Upper lobe of left lung (tissue), 4 donors: ENCODE measurements around the gene OTP.

Source experiments
- POLR2AphosphoS5 ChIP-seq, 2 donors: sonication (generic); formaldehyde crosslinking; IDR thresholded peaks; one replicate each; pipeline ENCODE4 v1.5.1; 2017; ENCODE audit warnings: antibody characterized with exemption in 2 of 2
- TF ChIP-seq, protein P1 (sequence below), 6 experiments: fragments of 450-650 bp in 4 of 6; fragments of 200-600 bp in 2 of 6; sonication (generic) in 2 of 6; IDR thresholded peaks; one replicate each; pipeline ENCODE4 v1.5.1; 2016 to 2019; ENCODE audit warnings: antibody characterized with exemption in 6 of 6

DNA sequence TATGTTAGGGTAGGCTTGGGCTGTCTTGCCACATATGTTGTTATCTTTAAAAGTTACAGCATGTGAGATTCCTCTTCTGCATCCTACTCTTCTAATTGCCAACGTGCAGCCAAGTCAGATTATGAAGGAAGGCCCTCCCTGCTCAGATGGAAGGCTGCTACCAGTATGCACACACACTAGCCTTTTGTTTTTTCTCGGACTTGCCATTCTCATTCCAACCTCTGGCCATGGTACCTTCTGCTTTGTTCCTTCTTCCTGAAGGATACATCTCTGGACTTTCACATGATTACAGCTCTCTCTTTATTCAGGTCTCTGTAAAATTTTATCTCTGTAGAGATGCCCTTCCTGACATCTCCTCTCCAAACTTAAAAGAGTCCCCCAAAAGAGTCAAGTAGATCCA lies 12.8 kb upstream of the OTP start:
- TF ChIP-seq, protein P1, sequence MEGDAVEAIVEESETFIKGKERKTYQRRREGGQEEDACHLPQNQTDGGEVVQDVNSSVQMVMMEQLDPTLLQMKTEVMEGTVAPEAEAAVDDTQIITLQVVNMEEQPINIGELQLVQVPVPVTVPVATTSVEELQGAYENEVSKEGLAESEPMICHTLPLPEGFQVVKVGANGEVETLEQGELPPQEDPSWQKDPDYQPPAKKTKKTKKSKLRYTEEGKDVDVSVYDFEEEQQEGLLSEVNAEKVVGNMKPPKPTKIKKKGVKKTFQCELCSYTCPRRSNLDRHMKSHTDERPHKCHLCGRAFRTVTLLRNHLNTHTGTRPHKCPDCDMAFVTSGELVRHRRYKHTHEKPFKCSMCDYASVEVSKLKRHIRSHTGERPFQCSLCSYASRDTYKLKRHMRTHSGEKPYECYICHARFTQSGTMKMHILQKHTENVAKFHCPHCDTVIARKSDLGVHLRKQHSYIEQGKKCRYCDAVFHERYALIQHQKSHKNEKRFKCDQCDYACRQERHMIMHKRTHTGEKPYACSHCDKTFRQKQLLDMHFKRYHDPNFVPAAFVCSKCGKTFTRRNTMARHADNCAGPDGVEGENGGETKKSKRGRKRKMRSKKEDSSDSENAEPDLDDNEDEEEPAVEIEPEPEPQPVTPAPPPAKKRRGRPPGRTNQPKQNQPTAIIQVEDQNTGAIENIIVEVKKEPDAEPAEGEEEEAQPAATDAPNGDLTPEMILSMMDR (IDR thresholded peaks at IDR 0.05) = no peak
- no peak for TF ChIP-seq POLR2AphosphoS5 (IDR thresholded peaks at IDR 0.05)
